Measurements from ENCODE around the gene ACVR1B.

The ACVR1B gene

GRCh38 chr12:51913071-51914033 is 38.1 kb upstream of the ACVR1B start:
- DNase-seq (ENCODE audit: low spot score), result no peak
- no peak for TF ChIP-seq CTCF (IDR thresholded peaks at IDR 0.05; ENCODE audit: poor library complexity, severe bottlenecking)

GRCh38 chr12:51914034-51914923 is 37.2 kb upstream of the ACVR1B start:
- no peak for ATAC-seq (ENCODE audit: low read depth)
- Histone ChIP-seq H3K9me3 (ENCODE audit: severe bottlenecking) (no peaks in the 10 kb centered on the region), H3K27ac (ENCODE audit: poor library complexity, severe bottlenecking) (no peak overlapping the region), H3K4me1 (ENCODE audit: insufficient read depth, poor library complexity, severe bottlenecking) (no peaks in the 10 kb centered on the region), H3K36me3 (ENCODE audit: low read depth) (no peaks in the 10 kb centered on the region), H3K4me3 (ENCODE audit: severe bottlenecking) (no peak overlapping the region), H3K27me3 (ENCODE audit: insufficient read depth, poor library complexity, severe bottlenecking) (no peaks in the 10 kb centered on the region)
- DNase-seq (ENCODE audit: low spot score), result no peak
- TF ChIP-seq CTCF (IDR thresholded peaks at IDR 0.05; ENCODE audit: poor library complexity, severe bottlenecking), result no peak

More at GRCh38 chr12:51913071-51914033, 38.1 kb upstream of the ACVR1B start:
- no peaks in the 10 kb centered on the region for H3K9me3 ChIP-seq (ENCODE audit: severe bottlenecking)
- H3K27me3 ChIP-seq (ENCODE audit: insufficient read depth, poor library complexity, severe bottlenecking), result peaks cover 4% of the 10 kb centered on the region
- H3K4me3 ChIP-seq (ENCODE audit: severe bottlenecking), result no peak overlapping the region
- no peaks in the 10 kb centered on the region for H3K36me3 ChIP-seq (ENCODE audit: low read depth)
- H3K27ac ChIP-seq (ENCODE audit: poor library complexity, severe bottlenecking), result no peak overlapping the region
- ATAC-seq (ENCODE audit: low read depth), result no peak
- no peaks in the 10 kb centered on the region for H3K4me1 ChIP-seq (ENCODE audit: insufficient read depth, poor library complexity, severe bottlenecking)

GRCh38 chr12:51915003-51915625 is 36.4 kb upstream of the ACVR1B start:
- no peaks in the 10 kb centered on the region for H3K36me3 ChIP-seq (ENCODE audit: low read depth)
- no peaks in the 10 kb centered on the region for H3K27me3 ChIP-seq (ENCODE audit: insufficient read depth, poor library complexity, severe bottlenecking)
- H3K9me3 ChIP-seq (ENCODE audit: severe bottlenecking), result no peaks in the 10 kb centered on the region
- no peak overlapping the region for H3K27ac ChIP-seq (ENCODE audit: poor library complexity, severe bottlenecking)
- ATAC-seq (ENCODE audit: low read depth) (no peak), DNase-seq (ENCODE audit: low spot score) (no peak)
- no peak overlapping the region for H3K4me3 ChIP-seq (ENCODE audit: severe bottlenecking)
- H3K4me1 ChIP-seq (ENCODE audit: insufficient read depth, poor library complexity, severe bottlenecking), result no peaks in the 10 kb centered on the region
- TF ChIP-seq CTCF (IDR thresholded peaks at IDR 0.05; ENCODE audit: poor library complexity, severe bottlenecking), result no peak

- no peak for ATAC-seq (ENCODE audit: low read depth)
- TF ChIP-seq CTCF (IDR thresholded peaks at IDR 0.05; ENCODE audit: poor library complexity, severe bottlenecking), result no peak
- H3K9me3 ChIP-seq (ENCODE audit: severe bottlenecking), result no peaks in the 10 kb centered on the region
- no peak overlapping the region for H3K27ac ChIP-seq (ENCODE audit: poor library complexity, severe bottlenecking)
- H3K27me3 ChIP-seq (ENCODE audit: insufficient read depth, poor library complexity, severe bottlenecking), result no peaks in the 10 kb centered on the region
- no peak for DNase-seq (ENCODE audit: low spot score)
- no peaks in the 10 kb centered on the region for H3K4me1 ChIP-seq (ENCODE audit: insufficient read depth, poor library complexity, severe bottlenecking)
- H3K4me3 ChIP-seq (ENCODE audit: severe bottlenecking), result no peak overlapping the region
- H3K36me3 ChIP-seq (ENCODE audit: low read depth), result no peaks in the 10 kb centered on the region
These were observed 35.5 kb upstream of the ACVR1B start for GRCh38 chr12:51915951-51916350.
